Measurements from ENCODE around the gene ORAI3.

DNA sequence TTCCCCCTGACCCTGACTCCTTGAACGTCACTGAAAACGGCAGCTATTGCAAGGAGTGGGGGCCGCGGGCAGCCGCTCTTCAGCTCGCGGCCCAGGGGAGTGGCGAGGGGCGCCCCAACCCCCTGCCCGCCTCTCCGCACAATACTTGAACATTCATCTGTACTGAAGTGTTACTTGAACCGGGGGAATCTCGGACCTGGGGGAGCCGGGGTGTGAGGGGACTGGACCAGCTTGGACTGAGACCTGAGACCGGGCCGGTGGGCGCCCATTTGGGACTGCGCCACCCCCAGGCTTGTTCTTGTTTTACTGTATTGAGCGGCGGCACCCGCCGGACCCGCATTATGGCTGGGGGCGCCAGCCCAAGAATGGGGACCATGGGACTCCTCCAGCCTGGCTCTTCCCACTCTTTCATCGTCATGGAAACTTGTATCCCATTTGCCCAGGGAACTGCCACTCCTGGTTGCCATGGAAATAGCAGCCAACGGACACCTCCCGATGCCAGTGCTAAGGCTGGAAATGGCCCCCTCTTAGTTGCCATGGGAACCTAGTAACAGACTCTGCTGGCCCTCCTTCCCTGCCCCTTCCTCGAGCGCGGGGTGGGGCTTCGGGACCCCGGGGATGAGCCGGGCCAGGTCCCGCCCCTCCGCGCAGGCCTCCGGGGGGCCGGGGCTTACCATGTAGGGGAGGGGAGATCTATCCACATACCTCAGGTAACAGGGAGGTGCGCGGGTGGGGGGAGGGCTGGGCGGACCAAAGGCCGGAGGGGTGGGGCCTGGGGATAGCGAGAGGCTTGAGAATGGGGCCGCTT is 805 bp upstream of the ORAI3 start:
- TF ChIP-seq, protein P1, sequence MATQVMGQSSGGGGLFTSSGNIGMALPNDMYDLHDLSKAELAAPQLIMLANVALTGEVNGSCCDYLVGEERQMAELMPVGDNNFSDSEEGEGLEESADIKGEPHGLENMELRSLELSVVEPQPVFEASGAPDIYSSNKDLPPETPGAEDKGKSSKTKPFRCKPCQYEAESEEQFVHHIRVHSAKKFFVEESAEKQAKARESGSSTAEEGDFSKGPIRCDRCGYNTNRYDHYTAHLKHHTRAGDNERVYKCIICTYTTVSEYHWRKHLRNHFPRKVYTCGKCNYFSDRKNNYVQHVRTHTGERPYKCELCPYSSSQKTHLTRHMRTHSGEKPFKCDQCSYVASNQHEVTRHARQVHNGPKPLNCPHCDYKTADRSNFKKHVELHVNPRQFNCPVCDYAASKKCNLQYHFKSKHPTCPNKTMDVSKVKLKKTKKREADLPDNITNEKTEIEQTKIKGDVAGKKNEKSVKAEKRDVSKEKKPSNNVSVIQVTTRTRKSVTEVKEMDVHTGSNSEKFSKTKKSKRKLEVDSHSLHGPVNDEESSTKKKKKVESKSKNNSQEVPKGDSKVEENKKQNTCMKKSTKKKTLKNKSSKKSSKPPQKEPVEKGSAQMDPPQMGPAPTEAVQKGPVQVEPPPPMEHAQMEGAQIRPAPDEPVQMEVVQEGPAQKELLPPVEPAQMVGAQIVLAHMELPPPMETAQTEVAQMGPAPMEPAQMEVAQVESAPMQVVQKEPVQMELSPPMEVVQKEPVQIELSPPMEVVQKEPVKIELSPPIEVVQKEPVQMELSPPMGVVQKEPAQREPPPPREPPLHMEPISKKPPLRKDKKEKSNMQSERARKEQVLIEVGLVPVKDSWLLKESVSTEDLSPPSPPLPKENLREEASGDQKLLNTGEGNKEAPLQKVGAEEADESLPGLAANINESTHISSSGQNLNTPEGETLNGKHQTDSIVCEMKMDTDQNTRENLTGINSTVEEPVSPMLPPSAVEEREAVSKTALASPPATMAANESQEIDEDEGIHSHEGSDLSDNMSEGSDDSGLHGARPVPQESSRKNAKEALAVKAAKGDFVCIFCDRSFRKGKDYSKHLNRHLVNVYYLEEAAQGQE (IDR thresholded peaks at IDR 0.05; ENCODE audit: low read depth, low read length), result no peak
- TF ChIP-seq RCOR1 (IDR thresholded peaks at IDR 0.05; ENCODE audit: low read length), result no peak
